Cerebellar nuclear complex (tissue), 1 donor: ENCODE results near the gene NACC2.
"Not testable (repeated sequence)": the region's sequence is repeated elsewhere in the genome, so short reads cannot be mapped to it uniquely, and the experiment has no call there.

Experiments
- DNase-seq, 2 experiments: peaks; one replicate each; lab custom pipeline; 2025; lab: John Stamatoyannopoulos, UW

The NACC2 gene

DNA sequence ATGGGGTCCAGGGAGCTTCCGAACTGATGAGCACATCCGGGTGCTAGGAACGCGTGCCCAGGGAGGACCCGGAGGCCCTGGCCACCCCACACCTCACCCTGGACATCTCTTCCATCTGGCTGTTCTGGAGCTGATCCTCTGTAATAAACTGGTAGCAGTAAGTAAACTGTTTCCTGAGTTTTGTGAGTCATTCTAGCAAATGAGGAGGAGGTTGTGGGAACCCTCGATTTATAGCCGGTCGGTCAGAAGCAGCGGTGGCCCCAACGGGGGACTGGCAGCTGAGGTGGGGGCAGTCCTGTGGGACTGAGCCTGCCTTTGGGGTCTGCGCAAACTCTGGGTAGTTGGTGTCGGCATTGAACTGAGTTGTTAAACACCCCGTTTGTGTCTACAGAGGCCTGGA lies 118.6 kb downstream of the NACC2 start:
- no peak for DNase-seq

DNA sequence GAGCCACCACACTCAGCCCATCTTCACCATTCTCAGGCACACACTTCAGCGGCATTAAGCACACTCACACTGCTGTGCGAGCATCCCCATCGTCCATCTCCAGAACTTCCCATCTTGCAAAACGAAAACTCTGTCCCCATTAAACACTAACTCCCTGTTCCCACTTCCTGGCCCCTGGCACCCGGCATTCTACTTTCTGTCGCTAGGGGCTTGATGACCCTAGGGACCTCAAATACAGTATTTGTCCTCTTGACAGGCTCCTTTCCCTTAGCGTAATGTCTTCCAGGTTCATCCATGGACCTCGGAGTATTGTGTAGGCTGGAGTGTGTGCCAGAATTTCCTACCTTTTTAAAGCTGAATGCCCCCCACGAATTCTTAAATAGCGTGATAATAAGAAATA lies 119.3 kb downstream of the NACC2 start:
- no peak for DNase-seq

- DNase-seq: no peak
Observed at GRCh38 chr9:135974220-135974573, 120.9 kb downstream of the NACC2 start.

DNA sequence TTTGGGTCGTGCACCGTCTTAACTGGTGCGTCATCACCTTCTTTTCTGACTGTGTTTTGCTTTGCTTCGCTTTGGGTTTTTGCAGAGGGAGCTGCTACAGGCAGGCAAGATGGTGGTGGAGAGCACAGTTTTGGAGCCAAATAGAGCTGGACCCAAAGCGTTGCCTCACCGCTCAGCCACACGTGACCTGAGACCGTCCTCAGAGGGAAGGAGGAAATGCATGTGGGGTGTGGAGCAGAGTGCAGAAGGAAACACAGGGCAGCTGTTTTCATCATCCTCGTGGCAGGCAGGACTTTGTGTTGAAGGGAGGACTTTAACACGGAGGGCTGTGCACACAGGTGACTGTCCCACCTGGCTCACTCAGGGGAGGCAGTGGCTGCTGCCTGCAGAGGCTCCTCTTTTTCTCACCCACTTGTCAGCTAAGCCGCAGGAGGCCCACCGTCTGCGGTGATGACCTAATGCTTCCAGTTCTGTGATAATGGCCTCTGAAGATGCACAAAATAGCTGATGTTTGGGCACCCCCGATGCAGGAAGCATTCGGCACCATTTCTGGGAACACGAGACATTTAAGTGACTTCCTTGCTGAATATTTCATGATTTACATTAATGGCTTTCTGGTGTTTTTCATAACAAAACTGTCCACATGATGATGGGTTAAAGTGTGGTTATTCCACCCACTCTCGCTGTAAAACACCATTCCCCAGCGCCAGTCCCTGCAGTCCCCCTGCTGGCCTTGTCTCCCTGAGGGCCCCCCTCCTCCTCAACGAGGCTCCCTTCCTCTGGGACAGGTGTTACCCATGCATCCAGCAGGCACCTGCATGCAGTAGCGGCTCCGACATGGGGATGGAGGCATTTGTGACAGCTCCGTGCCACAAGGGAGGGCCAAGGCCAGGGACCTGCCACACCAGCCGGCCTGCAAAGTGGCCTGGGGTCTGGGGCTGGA lies 121.5 kb downstream of the NACC2 start:
- DNase-seq: no peak

DNA sequence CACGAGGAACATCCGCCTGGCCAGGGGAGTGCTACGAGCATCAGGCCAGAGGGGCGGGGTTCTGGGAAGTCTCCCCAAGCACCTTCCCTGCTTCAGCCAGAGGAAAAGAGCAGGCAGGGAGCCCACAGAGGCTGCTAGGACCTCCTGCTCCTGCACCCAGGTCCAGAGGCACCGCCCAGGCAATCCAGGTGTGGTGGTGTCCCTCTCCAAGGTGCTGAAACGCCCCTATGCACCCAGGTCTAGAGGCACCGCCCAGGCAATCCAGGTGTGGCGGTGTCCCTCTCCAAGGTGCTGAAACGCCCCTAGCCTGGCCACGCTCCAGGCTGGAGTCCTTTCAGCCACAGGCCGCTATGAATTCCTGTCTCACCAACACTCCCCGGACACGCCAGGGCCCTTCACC lies 123.2 kb downstream of the NACC2 start:
- DNase-seq: no peak

GRCh38 chr9:135971111-135971766 lies 123.8 kb downstream of the NACC2 start:
- no peak for DNase-seq

DNA sequence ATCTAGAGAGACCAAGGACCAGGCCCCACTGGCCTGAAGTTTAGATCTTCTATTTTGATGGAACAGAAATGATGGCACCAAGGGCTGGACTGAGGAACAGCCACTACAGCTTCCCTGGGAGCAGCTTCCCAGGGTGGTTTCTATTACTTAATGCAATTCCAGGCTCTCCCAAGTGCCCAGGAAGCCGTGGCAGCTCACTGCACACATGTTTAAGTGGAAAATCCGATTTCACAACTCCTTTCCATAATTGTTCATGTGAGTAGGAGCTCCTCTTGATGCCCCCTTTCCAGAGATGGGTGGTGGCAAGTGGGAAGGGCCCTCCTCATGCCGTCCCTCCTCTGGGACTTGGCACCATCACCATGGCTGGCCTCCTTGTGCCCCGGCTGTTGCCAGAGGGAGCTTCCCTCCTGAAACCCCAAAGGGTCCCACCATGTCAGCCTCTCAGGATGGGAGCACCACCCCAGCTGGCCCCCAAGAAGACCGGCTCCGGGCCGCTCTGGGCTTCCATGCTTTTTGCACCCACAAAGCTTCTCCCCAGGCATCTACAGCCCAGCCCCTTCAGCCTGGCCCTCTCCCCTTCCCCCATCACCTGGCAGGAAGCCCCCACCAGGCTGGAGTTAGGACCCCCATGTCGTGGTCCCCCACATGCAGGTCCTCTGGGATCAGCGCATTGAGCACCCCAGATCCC lies 124.8 kb downstream of the NACC2 start:
- no peak for DNase-seq

GRCh38 chr9:135969064-135969683 lies 125.9 kb downstream of the NACC2 start:
- DNase-seq: no peak

- no peak for DNase-seq
Observed at GRCh38 chr9:135968601-135969000, 126.5 kb downstream of the NACC2 start.

DNA sequence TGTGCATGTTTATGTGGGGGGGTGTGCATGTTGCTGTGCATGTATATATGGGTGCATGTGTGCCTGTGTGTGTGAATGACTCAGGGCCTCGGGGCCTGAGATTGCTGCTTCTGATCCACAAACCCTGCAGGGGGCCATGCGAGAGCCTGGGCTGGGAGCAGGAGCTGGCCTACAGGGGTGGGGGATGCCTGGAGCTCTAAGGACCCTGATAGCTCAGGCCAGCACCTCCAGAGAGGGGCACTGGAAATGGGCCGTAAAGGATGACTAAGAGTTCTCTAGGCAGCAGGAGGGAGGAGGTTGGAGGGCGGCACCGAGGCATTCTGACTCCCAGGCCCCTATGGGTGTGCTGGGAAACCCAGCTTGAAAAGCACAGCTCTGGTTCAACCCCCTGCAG lies 127.0 kb downstream of the NACC2 start:
- DNase-seq: no peak

GRCh38 chr9:135966916-135967260 lies 128.2 kb downstream of the NACC2 start:
- DNase-seq: not testable (repeated sequence)

DNA sequence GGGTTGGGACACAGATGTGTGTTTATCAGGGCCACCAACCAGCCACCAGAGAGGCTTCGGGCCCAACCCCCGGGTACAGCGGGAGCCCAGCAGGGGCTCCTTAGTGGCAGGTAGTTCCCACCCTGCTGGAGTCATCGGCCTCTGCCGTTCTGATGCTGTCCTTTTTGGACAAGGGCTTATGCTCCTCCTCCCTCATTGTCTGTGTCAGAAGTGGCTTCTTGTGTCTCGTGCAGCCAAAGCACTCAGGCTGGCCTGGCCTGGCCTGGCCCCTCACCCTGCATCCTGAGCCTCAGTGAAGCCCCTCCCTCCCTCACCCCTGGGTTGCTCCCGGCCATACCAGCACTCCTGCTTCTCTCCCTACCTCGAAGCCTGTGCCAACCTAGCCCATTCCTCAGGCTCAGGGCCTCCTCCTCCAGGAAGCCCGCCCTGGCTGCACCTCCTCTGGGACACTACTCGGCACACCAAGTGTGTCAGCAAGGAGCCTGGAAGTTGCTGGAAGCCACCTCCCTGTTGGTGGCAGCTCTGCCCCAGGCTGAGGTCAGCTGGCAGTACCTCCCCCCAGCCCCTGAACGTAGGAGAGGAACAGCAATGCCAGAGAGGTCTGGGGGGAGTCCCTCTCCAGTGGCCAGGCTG lies 129.8 kb downstream of the NACC2 start:
- DNase-seq: no peak

GRCh38 chr9:135963938-135964337 lies 131.2 kb downstream of the NACC2 start:
- no peak for DNase-seq

DNA sequence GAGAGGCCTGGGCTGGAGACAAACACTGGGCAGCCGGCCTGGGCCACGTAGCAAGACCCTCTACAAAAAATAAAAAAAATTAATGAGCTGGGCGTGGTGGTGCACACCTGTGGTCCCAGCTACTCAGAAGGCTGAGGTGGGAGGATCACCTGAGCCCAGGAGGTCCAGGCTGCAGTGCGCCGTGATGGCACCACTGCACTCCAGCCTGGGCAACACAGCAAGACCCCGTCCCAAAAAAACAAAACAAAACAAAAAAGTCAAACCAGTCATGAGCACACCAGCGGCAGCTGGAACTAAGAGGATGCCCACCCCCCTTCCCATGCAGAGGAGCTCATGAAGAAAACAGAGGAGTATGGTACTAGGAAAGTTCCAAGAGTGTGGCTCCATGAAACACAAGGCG lies 131.8 kb downstream of the NACC2 start:
- no peak for DNase-seq

GRCh38 chr9:135962696-135963307 lies 132.3 kb downstream of the NACC2 start:
- no peak for DNase-seq

GRCh38 chr9:135961811-135962695 lies 133.0 kb downstream of the NACC2 start:
- no peak for DNase-seq

DNA sequence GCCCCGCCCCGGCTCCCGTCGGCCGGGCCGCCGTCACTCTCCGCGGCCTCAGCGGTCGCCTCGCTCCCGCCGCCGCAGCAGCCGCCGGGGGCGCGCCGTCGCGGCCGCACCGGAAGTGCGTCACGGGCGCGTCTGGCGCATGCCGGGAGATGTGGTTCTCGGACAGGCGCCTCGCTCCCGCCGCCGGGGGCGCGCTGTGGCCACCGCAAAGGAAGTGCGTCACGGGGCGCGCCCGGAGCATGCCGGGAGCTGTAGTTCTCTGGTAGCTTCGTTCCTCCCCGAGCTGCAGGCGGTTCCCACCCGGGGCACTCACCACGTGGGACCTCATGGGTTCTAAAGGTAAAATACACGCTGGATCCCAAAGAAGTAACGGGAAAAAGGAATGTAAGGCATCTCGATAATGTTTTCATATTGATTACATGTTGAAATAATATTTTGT lies 133.8 kb downstream of the NACC2 start, which contains the start of gene UBAC1:
Gene UBAC1, minus strand, starts transcription at position 97 of the 439 bp plus-strand sequence. CDS start 211 bp downstream, outside the sequence.
- peak in 1 of 2 experiments; percentile 80 for DNase-seq

DNA sequence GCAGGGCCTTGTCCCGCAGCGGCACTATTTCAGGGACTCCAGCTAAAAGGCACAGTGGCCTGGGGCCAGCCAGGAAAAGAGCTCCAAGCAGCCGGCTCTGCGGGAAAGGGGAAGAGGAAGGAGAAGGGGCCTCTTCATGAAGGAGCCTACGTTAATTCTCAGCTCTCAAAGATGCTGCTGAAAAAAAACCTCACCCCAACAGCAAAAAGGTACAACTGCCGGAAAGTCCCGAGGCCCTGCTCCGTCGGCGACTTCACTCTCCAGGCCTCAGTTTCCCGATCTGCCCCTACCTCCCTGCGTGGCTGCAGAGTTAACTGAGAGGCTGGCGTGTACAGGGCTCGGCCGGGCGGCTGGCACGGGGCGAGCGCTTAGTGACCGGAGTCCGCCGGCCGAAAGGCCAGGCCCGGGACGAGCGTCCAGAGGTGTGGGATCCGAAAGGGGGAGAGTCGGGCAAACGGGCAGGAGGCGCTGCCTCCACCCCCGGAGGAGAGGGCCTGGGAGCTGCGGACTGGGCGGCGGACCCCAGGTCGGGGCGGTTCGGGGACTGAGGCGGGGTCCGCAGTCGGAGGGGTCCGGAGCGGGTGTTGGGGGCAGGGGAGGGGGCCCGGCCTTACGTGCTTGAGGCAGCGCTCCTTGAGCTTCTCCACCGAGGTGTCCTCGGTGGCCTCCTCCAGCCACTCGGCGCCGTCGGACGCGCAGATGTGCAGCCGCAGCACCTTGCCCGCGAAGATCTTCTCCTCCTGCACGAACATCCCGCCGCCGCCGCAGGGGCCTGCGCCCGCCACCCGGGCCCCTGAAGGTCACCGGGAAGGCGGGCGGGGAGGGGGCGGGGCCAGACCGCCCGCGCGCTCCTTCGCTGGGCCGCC lies 134.4 kb downstream of the NACC2 start:
- DNase-seq: no peak

GRCh38 chr9:135959814-135960213 lies 135.3 kb downstream of the NACC2 start:
- no peak for DNase-seq
